Esophagus muscularis mucosa (tissue), 4 donors: ENCODE data around the gene RBP2.

Source experiments
- EP300 ChIP-seq: sonication (generic); formaldehyde crosslinking; IDR thresholded peaks from one replicate; pipeline ENCODE4 v1.6.1; 2017; ENCODE audit warnings: antibody characterized with exemption
- POLR2A ChIP-seq: fragments of 450-650 bp; IDR thresholded peaks from one replicate; pipeline ENCODE4 v1.6.1; 2017; ENCODE audit warnings: antibody characterized with exemption, moderate library complexity, mild to moderate bottlenecking, low read depth
- POLR2AphosphoS5 ChIP-seq, 2 donors: sonication (generic); formaldehyde crosslinking; IDR thresholded peaks; one replicate each; pipeline ENCODE4 v1.6.1; 2017; ENCODE audit warnings: antibody characterized with exemption in 2 of 2
- TF ChIP-seq, protein P1 (sequence below), 3 experiments: fragments of 200-600 bp in 2 of 3; fragments of 450-650 bp in 1 of 3; sonication (generic) in 2 of 3; IDR thresholded peaks; one replicate each; pipeline ENCODE4 v1.5.1; 2017 to 2019; ENCODE audit warnings: antibody characterized with exemption in 3 of 3, mild to moderate bottlenecking in 2 of 3, moderate library complexity in 1 of 3

DNA sequence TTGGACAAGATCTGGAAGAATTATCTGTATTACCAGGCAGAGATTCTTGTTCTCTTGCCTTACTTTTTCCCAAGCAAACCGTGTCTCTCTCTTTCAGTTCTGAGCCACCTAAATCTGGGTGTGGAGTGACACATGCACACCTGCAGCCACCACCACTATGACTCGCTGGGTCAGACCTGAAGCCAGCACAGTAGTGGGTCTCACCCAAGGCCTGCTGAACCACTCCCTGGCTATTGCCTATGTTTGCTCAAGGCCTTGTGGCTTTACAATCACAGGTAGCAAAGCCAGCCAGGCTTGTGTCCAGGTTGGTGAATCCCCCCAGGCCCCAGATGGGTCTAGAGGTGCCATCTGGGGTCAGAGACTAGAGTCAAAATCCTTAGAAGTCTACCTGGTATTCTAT lies 58.2 kb downstream of the RBP2 start:
- TF ChIP-seq, protein P1, sequence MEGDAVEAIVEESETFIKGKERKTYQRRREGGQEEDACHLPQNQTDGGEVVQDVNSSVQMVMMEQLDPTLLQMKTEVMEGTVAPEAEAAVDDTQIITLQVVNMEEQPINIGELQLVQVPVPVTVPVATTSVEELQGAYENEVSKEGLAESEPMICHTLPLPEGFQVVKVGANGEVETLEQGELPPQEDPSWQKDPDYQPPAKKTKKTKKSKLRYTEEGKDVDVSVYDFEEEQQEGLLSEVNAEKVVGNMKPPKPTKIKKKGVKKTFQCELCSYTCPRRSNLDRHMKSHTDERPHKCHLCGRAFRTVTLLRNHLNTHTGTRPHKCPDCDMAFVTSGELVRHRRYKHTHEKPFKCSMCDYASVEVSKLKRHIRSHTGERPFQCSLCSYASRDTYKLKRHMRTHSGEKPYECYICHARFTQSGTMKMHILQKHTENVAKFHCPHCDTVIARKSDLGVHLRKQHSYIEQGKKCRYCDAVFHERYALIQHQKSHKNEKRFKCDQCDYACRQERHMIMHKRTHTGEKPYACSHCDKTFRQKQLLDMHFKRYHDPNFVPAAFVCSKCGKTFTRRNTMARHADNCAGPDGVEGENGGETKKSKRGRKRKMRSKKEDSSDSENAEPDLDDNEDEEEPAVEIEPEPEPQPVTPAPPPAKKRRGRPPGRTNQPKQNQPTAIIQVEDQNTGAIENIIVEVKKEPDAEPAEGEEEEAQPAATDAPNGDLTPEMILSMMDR (IDR thresholded peaks at IDR 0.05), result no peak
- TF ChIP-seq POLR2A (no peak), POLR2AphosphoS5 (IDR thresholded peaks at IDR 0.05) (no peak), EP300 (no peak)
